T-helper 1 cell (primary cell): ENCODE data around the gene PLPP1.

Experiments
- DNase-seq, 5 donors: peaks; one replicate each; pipeline ENCODE4 v3.0.0-alpha.2; 2012 to 2020

Gene PLPP1

GRCh38 chr5:55502759-55503158, 32.0 kb downstream of the PLPP1 start:
- DNase-seq = no peak

DNA sequence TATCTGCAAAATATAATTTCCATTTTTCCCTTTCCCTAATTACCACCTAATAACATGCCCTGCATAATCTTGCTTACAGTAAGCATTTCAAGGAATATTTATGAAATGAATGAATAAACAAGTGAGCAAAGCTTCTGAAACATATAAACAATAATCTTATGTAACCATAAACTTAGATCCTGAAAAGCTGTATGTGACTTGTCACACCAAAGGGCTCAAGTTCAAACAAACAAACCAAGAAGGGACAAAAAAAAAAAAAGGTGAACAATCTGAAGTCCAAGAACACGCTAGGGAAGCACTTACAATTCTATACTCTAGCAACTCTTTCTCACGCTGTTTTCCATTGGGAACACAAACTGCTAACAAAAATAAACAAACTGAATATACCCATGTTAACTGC, 36.3 kb downstream of the PLPP1 start:
- no peak for DNase-seq

DNA sequence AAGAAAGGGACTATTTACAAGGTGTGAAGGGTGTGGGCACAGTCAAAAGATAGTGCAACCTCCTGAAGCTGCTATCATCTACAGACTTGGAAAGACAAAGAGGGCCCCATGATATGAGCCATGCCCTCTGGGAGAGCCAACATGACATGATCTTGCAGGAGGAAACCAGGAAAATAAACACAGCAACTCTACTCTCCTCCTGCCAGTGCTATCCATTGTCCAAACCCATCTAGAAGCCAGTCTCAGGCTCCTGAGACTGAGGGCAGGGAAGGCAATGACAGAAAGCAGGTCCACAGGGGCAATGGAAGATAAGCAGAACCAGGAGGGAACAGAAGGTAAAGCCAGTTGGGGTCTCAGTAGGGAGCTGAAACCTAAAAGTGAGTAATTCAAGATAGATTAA, 37.1 kb downstream of the PLPP1 start:
- DNase-seq = no peak

DNA sequence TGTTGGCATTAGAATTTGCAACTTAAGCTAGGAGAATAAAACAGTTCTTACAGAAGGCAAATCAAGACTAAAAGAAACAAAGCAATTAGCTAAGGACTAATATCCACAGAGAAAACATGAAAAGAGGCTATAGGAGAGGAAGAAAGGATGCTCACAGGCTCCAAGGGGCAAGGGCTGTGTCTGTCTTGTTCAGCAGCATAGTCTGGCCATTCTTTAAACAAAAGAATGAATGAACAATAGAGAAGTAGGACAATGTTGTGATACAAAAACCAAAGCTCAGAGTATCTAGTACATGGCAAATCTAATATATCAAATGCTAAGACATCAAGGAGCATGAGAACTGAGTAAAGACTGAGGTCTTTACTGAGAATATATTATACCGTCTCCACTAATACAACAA, 39.5 kb downstream of the PLPP1 start:
- DNase-seq = no peak

DNA sequence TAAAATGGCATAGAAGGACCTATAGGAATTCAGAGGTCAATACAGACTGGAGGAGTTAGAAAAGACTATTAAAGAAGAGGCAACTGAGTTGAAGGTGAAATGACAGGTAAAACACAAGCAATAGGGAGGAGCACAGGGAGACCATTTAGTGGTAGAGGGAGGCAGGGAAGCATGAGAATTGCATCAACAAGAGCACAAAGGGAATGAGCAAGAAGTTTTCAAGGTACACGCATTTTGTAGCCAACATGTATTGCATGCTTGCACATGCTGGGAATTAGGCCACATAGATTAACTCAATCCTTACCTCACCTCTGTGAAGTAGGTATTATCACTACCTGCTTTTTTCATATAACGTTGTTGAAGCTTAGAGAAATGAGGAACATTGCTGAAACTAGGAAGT, 42.3 kb downstream of the PLPP1 start:
- no peak for DNase-seq

- DNase-seq = no peak
Measured at GRCh38 chr5:55485073-55485472, 49.7 kb downstream of the PLPP1 start.

DNA sequence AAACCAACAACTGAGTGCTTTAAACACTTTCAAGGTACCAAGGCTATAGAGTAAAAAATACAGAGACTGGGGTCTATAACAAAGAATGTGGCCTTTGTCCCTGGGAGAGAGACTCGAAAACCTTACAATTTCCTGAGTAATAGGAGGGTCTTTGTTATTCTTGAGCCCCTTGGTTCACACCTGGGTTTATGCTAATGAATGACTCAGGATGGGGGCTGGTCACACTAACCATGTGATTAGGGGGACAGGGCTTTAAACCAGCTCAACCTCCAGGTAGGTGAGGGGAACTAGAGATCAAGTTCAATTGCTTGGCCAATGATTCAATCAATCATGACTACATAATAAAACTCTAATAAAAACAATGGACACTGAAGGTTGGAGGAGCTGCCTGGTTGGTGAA, 50.2 kb downstream of the PLPP1 start:
- DNase-seq = no peak

DNA sequence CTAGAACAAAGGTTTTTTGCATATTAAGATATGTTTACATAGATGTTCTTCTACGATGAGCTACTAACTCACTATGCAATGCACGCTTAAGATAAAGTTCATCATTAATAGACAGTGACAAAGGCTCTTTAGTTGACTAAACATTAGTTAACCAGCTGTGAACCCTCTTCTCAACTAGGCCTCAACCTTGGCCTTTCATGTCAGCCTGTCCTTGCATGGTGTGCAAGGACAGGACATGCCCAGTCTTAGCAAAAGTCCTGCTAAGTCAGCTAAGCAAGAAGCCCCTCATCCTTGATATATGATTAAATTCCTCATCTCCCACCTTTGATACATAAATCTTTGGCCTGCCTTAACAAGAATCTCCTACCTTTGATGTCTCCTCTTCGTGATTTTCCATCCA, 50.9 kb downstream of the PLPP1 start:
- DNase-seq = no peak

- DNase-seq = no peak
Measured at GRCh38 chr5:55481293-55481855, 53.4 kb downstream of the PLPP1 start.

DNA sequence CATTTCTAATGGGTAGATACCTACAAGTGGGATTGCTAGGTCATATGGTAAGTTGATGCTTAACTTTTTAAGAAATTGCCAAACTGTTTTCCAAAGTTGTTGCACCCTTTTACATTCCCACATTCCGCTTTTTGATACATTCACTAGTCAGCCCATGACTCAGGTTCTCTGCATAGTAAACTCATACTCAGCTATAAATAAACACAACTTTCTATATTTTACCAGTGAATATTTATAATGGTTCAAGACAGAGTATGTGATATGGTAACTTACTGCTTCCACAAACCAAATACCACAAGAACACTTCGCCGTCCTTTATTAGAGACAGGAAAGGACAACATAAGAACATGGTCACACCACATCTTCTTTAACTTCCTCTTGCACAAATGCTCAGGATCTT, 54.0 kb downstream of the PLPP1 start:
- DNase-seq = no peak

- no peak for DNase-seq
Measured at GRCh38 chr5:55472642-55473041, 62.1 kb downstream of the PLPP1 start.

- no peak for DNase-seq
Measured at GRCh38 chr5:55471468-55471867, 63.3 kb downstream of the PLPP1 start.

GRCh38 chr5:55470282-55470681, 64.5 kb downstream of the PLPP1 start:
- no peak for DNase-seq

GRCh38 chr5:55469839-55470238, 64.9 kb downstream of the PLPP1 start:
- no peak for DNase-seq

DNA sequence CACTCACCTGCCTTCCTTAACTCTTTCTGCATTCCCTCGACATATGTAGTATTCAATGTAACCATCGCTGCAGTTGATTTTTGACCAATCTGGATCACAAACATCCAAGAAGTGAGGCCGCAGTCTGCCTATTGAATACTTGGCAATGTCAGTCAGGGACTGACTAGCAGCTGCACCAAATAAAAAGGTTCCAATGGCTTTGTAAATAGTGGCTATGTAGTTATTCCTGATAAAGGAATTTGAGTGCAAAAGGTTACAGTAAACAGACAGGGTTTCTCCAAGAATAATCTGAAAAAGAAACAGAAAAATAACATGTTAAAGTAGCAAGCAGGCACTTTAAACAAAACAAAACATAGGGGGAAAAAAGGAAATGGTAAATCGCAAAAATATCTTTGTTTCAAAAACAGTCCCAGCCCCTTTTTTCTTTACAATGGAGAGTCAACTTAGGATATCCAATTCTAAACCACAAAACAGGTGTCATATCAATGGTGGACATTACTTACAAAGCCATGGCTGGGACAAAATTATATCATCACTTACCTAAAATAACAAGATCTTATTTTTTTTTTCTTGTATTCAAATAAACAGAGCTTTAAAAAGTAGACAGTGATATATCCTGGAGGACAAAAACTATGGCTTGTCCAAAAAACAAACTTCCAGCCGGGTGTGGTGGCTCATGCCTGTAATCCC, 66.8 kb downstream of the PLPP1 start:
- DNase-seq = no peak

DNA sequence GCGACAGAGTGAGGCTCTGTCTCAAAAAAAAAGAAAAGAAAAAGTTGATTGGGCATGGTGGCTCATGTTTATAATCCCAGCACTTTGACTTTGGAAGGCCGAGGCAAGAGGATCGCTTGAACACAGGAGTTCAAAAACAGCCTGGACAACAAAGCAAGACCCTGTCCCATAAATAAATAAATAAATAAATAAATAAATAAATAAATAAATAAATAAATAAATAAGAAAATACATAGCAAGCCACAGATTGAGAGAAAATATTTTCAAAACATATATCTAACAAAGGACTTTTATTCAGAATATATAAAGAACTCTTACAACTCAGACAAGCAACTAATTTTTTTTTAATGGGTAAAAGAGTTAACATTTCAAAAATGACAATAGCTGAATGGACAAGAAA, 71.2 kb downstream of the PLPP1 start:
- DNase-seq = no peak

DNA sequence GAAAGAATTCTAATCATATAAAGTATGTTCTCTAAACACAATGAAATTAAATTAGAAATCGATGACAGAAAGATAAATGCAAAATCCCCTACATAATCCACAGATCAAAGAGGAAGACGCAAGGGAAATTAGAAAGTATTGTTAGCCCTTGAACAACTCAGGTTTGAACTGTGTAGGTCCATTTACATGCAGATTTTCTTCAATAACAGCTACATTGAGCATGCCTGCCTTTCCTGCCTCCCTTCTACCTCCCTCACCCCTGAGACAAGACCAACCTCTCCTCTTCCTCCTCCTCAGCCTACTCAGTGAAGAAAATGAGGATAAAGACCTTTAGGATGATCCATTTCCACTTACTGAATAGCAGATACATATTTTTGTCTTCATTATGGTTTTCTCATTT, 75.2 kb downstream of the PLPP1 start:
- no peak for DNase-seq

DNA sequence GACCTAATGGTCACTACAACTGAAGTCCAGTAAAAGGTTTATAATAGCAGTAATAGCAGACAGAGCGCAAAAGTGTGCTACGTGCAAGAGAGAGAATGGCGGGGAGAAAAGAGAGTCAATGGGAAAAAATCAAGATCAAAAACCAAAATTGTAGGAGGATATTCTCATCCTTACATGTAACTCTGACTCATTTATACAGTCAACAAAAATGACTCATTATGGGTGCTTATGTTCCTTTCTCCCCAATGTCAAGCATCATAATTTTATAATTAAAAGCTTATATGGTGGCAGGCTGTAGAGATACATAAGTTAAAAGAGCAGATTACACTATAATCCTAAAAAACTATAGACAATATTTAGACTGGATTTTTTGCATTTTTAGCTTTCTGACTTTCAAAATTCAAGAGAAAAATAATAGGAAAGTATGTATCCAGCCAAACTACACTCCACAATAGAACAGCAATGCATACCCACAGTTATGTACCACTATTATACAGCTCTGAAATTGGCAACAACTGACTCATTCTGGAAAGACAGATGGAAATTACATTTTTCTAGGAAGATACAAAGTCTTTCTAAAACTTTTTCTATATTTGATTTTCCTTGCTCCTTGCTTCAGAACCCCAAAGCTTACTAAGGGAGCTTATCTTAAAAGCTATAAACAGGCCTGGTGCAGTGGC, 78.4 kb downstream of the PLPP1 start:
- DNase-seq = no peak

DNA sequence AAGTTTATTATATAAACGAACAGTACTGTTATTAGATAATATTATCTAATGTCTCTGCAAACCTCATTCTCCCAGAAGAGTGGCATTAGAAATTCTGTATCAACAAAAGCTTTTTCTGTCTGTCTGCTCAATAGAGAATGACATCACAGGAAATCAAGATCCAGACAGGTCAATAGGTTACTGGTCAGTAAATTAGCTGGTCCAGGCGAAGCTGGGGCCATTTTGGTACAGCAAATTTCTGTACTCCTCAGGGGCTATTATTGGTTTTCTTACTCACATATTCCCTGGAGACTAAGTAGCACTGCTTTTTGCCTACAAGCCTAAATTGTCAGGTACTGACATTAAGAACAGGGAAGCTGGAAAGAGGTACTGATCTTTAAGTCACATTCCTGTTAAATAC, 80.5 kb downstream of the PLPP1 start:
- DNase-seq = no peak

DNA sequence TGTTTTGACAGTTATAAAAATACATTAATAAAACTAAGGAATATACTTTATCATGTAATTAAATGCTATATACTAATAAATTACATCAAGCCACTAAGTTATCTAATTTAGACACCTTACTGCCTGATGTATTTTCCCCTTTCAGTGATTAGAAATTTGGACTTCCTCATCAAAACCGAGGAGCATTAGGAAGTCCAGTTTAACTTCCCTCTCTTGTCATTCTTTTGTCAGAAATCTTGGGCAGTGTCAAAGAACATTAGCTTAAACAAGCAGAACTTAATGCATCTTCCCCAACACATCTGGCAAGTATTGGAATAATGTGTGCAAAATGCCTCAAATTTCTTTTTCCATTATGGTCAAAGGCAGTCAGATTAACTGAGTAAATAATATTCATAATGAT, 81.6 kb downstream of the PLPP1 start:
- DNase-seq = no peak

DNA sequence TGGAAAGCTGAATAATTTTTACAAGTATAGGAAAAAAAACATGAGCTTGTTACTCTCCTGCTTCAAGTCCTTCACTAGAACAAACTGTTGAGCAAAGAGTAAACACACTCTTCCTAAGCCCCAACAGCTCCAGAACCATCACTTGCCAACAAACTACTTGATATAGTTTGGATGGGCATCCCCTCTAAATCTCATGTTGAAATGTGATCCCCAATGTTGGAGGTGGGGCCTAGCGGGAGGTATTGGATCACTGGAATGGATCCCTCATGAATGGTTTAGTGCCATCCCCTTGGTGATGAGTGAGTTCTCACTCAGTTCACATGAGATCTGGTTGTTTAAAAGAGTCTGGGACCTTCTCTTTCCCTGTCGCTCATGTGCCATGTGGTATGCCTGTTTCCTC, 82.8 kb downstream of the PLPP1 start:
- no peak for DNase-seq

- no peak for DNase-seq
Measured at GRCh38 chr5:55450050-55450765, 84.6 kb downstream of the PLPP1 start.

- no peak for DNase-seq
Measured at GRCh38 chr5:55446640-55447351, 88.0 kb downstream of the PLPP1 start.
